SU-DHL-6 (cell line): Measurements from ENCODE around the gene PHTF2.
A peak's percentile ranks its signal among the peaks of the same experiment; 100 is the strongest.

Experiments
- H2AFZ ChIP-seq: fragments of 200-600 bp; sonication (generic); 2 replicates; pipeline ENCODE4 v1.6.1; 2014; ENCODE audit warnings: low read depth, mild to moderate bottlenecking, moderate library complexity, mixed read lengths, antibody characterized with exemption, low read length; ENCODE audit not compliant: severe bottlenecking
- H3F3A ChIP-seq: fragments of 200-600 bp; shearing (Covaris generic); 2 replicates; pipeline ENCODE4 v1.6.0; 2016; ENCODE audit warnings: antibody characterized with exemption, mild to moderate bottlenecking; ENCODE audit not compliant: insufficient read depth
- H3K27ac ChIP-seq: fragments of 200-600 bp; sonication (generic); 2 replicates; pipeline ENCODE4 v1.5.1; 2016; ENCODE audit warnings: low read depth, mild to moderate bottlenecking, low read length, moderate library complexity, mixed read lengths
- H3K27me3 ChIP-seq: fragments of 200-600 bp; sonication (generic), shearing (Covaris generic); 2 replicates; pipeline ENCODE4 v1.6.0; 2014; ENCODE audit warnings: mild to moderate bottlenecking, low read length
- H3K36me3 ChIP-seq: fragments of 200-600 bp; sonication (generic); 2 replicates; pipeline ENCODE4 v1.6.1; 2014; ENCODE audit warnings: mild to moderate bottlenecking, low read length, mixed read lengths
- H3K4me2 ChIP-seq: fragments of 300-600, 200-600 bp; shearing (Covaris generic), sonication (generic); 2 replicates; pipeline ENCODE4 v1.6.0; 2014; ENCODE audit warnings: low read length, low read depth, mild to moderate bottlenecking; ENCODE audit not compliant: poor library complexity, severe bottlenecking
- H3K4me3 ChIP-seq: fragments of 200-600 bp; sonication (generic); 2 replicates; pipeline ENCODE4 v1.5.1; 2014; ENCODE audit warnings: antibody characterized with exemption, low read length, mild to moderate bottlenecking, mixed read lengths; ENCODE audit not compliant: insufficient read depth, poor library complexity, severe bottlenecking
- H3K79me2 ChIP-seq: fragments of 200-600 bp; sonication (generic); 2 replicates; pipeline ENCODE4 v1.6.1; 2014; ENCODE audit warnings: mild to moderate bottlenecking, low read length, moderate library complexity; ENCODE audit not compliant: insufficient read depth
- H3K9ac ChIP-seq: fragments of 200-600 bp; sonication (generic); 2 replicates; pipeline ENCODE4 v1.7.0; 2014; ENCODE audit warnings: mild to moderate bottlenecking, low read length
- H3K9me2 ChIP-seq: fragments of 200-600 bp; sonication (generic); replicated peaks from 2 replicates; pipeline ENCODE4 v1.6.1; 2014; ENCODE audit warnings: low read length; ENCODE audit not compliant: insufficient read depth
- H3K9me3 ChIP-seq: fragments of 200-600 bp; sonication (generic); 2 replicates; pipeline ENCODE4 v1.6.1; 2014; ENCODE audit warnings: low read length, mixed read lengths; ENCODE audit not compliant: insufficient read depth
- H4K20me1 ChIP-seq: fragments of 200-600 bp; sonication (generic); 2 replicates; pipeline ENCODE4 v1.6.1; 2014; ENCODE audit warnings: low read depth, mild to moderate bottlenecking, antibody characterized with exemption, low read length, moderate library complexity, mixed read lengths
- CTCF ChIP-seq: fragments of 200-600 bp; sonication (generic); IDR thresholded peaks from one replicate; pipeline ENCODE4 v1.5.1; 2017; ENCODE audit warnings: antibody characterized with exemption, mild to moderate bottlenecking, low read length, moderate library complexity; ENCODE audit not compliant: insufficient read depth, poor library complexity, severe bottlenecking
- EZH2phosphoT487 ChIP-seq: fragments of 200-600 bp; sonication (generic), shearing (Covaris generic); conservative IDR thresholded peaks from 2 replicates; pipeline ENCODE4 v1.6.1; 2018; ENCODE audit warnings: mild to moderate bottlenecking, antibody characterized with exemption, low read length, moderate library complexity, mixed read lengths

Gene PHTF2

GRCh38 chr7:77824636-77825035 is 26.1 kb downstream of the PHTF2 start:
- Histone ChIP-seq H2AFZ (no peak overlapping the region), H3K79me2 (peaks cover 95% of the 10 kb centered on the region), H3K4me2 (peak overlapping the region; percentile 97), H3K9me3 (peaks cover 12% of the 10 kb centered on the region; the same call in 1 of the 2 replicates), H3F3A (peaks cover 72% of the 10 kb centered on the region), H3K27ac (peak overlapping the region; percentile 97), H3K9me2 (no peaks in the 10 kb centered on the region), H3K36me3 (peaks cover 14% of the 10 kb centered on the region), H3K4me3 (no peak overlapping the region), H3K27me3 (no peaks in the 10 kb centered on the region), H4K20me1 (peaks cover 8% of the 10 kb centered on the region; the same call in 1 of the 2 replicates), H3K9ac (no peak overlapping the region)
- TF ChIP-seq EZH2phosphoT487 (no peak), CTCF (no peak)

- peaks cover 95% of the 10 kb centered on the region for H3K79me2 ChIP-seq
- no peak overlapping the region for H2AFZ ChIP-seq
- H3K9ac ChIP-seq = peak overlapping the region; percentile 14; the same call in 1 of the 2 replicates
- H3K27me3 ChIP-seq = no peaks in the 10 kb centered on the region
- H3K4me2 ChIP-seq = peak overlapping the region; percentile 97
- peak overlapping the region; percentile 97 for H3K27ac ChIP-seq
- H3K9me2 ChIP-seq = no peaks in the 10 kb centered on the region
- no peak overlapping the region for H3K4me3 ChIP-seq
- peaks cover 12% of the 10 kb centered on the region; the same call in 1 of the 2 replicates for H3K9me3 ChIP-seq
- H4K20me1 ChIP-seq = peaks cover 11% of the 10 kb centered on the region; the same call in 1 of the 2 replicates
- peaks cover 11% of the 10 kb centered on the region for H3K36me3 ChIP-seq
- peaks cover 77% of the 10 kb centered on the region for H3F3A ChIP-seq
- TF ChIP-seq CTCF (no peak), EZH2phosphoT487 (no peak)
These were observed 26.6 kb downstream of the PHTF2 start for GRCh38 chr7:77825131-77825530.

GRCh38 chr7:77826300-77826699 is 27.7 kb downstream of the PHTF2 start:
- peak overlapping the region; percentile 97 for H3K27ac ChIP-seq
- peaks cover 11% of the 10 kb centered on the region; the same call in 1 of the 2 replicates for H4K20me1 ChIP-seq
- H2AFZ ChIP-seq = no peak overlapping the region
- peaks cover 95% of the 10 kb centered on the region for H3K79me2 ChIP-seq
- H3K4me2 ChIP-seq = peak overlapping the region; percentile 97
- no peaks in the 10 kb centered on the region for H3K27me3 ChIP-seq
- peaks cover 85% of the 10 kb centered on the region for H3F3A ChIP-seq
- TF ChIP-seq EZH2phosphoT487 = no peak
- TF ChIP-seq CTCF = no peak
- no peaks in the 10 kb centered on the region for H3K36me3 ChIP-seq
- H3K4me3 ChIP-seq = no peak overlapping the region
- H3K9ac ChIP-seq = peak overlapping the region; percentile 31; the same call in 1 of the 2 replicates
- 0 out of 2 replicates have a peak, but pooled peaks cover under 1% of the 10 kb centered on the region for H3K9me3 ChIP-seq
- H3K9me2 ChIP-seq = no peaks in the 10 kb centered on the region
